ENCODE results near the gene RAB11A. TPM values are rescaled to one million over a fixed set of nuclear protein-coding genes. Genes with fewer than 3 reads are reported as not detected.

Gene RAB11A
- total RNA-seq, 2 donors from 2014 or later: 178 to 223 TPM

DNA sequence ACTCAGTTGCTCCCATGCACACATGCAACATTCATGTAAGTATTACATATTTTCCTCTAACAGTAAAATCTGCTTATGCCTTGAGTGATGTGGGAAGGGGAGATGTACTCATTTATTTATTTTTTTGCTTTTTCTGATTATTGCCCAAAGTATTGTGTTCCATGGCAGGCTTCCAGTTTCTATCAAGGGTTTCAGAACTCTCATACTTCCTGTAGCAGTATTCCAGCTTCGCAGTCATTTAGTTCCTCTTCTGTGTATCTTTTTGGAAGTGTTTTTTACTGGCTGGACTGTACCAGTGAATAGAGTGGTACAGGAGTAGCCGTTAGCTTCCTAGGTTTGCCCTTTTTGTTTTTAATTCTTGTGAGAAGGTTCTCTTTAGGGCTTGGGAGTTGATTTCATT, 26.9 kb downstream of the RAB11A start:
- no peak for TF ChIP-seq POLR2AphosphoS5 (IDR thresholded peaks at IDR 0.05)
- TF ChIP-seq, protein P1, sequence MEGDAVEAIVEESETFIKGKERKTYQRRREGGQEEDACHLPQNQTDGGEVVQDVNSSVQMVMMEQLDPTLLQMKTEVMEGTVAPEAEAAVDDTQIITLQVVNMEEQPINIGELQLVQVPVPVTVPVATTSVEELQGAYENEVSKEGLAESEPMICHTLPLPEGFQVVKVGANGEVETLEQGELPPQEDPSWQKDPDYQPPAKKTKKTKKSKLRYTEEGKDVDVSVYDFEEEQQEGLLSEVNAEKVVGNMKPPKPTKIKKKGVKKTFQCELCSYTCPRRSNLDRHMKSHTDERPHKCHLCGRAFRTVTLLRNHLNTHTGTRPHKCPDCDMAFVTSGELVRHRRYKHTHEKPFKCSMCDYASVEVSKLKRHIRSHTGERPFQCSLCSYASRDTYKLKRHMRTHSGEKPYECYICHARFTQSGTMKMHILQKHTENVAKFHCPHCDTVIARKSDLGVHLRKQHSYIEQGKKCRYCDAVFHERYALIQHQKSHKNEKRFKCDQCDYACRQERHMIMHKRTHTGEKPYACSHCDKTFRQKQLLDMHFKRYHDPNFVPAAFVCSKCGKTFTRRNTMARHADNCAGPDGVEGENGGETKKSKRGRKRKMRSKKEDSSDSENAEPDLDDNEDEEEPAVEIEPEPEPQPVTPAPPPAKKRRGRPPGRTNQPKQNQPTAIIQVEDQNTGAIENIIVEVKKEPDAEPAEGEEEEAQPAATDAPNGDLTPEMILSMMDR (IDR thresholded peaks at IDR 0.05): no peak
- TF ChIP-seq POLR2A (IDR thresholded peaks at IDR 0.05): no peak
- WGBS: 74% methylated on average over 2 of the region's 2 CpGs
- H3K36me3 ChIP-seq: no peaks in the 10 kb centered on the region

DNA sequence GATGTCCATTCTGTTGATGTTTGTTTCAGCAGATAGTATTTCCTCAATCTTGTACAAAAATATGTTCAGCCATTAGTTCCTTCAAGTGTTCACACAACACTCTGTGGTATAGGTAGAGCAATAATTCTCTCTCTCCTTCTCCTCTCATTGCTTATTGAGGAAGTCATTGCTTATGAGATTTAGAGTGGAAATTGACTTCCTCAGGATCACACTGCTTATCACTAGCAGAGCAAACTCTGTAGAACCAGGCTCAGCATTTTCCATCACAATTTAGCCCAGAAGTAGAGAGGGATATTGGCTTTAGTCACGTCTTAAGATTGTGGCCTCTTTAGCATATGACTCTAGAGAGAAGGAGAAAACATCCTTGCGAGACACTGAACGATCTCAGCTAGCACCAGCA, 31.2 kb downstream of the RAB11A start:
- intact Hi-C loops (cut with DNase I): no loop called here
- no peaks in the 10 kb centered on the region for H3K27me3 ChIP-seq (replicated peaks; ENCODE audit: insufficient read depth)
- 90% methylated on average over 3 of the region's 3 CpGs for WGBS
- no peaks in the 10 kb centered on the region for H3K36me3 ChIP-seq
- no peak overlapping the region for H3K4me3 ChIP-seq
- TF ChIP-seq POLR2AphosphoS5 (IDR thresholded peaks at IDR 0.05) (no peak), POLR2A (IDR thresholded peaks at IDR 0.05) (no peak)
- TF ChIP-seq, protein P1 (IDR thresholded peaks at IDR 0.05): no peak
- no peak for DNase-seq (ENCODE audit: low spot score)
- H3K4me1 ChIP-seq (replicated peaks): no peaks in the 10 kb centered on the region
- H3K27ac ChIP-seq: no peak overlapping the region
- no peaks in the 10 kb centered on the region for H3K9me3 ChIP-seq

More for the DNA sequence above, 26.9 kb downstream of the RAB11A start:
- no peak overlapping the region for H3K4me3 ChIP-seq
- no peaks in the 10 kb centered on the region for H3K27me3 ChIP-seq (replicated peaks; ENCODE audit: insufficient read depth)
- DNase-seq (ENCODE audit: low spot score): no peak
- no peaks in the 10 kb centered on the region for H3K9me3 ChIP-seq
- H3K4me1 ChIP-seq (replicated peaks): no peaks in the 10 kb centered on the region
- no peak overlapping the region for H3K27ac ChIP-seq
- intact Hi-C loops (cut with DNase I): no loop called here

DNA sequence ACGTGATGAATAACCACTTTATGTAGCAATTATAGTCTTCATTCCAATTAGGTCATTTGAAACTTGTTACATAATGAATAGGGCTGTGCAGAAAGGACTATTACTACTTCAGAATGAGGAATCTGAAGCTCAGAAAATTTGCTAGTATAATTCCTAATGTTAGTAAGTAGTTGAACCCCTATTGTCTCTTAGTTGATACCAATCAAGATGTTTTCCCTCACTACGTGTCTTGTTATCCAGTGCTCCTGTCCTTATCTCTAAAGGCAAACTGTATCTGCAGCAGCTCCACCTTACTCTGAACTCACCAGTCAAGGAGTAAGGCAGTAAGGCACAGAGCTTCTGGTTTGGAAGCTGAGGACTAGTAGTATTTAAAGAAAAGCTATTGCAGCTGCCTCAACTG, 32.0 kb downstream of the RAB11A start:
- Histone ChIP-seq H3K4me1 (replicated peaks) (no peaks in the 10 kb centered on the region), H3K36me3 (no peaks in the 10 kb centered on the region), H3K9me3 (no peaks in the 10 kb centered on the region), H3K27me3 (replicated peaks; ENCODE audit: insufficient read depth) (no peaks in the 10 kb centered on the region), H3K27ac (no peak overlapping the region), H3K4me3 (no peak overlapping the region)
- intact Hi-C loops (cut with DNase I): no loop called here
- DNase-seq (ENCODE audit: low spot score): no peak
- WGBS: 67% methylated on average over 2 of the region's 2 CpGs
- TF ChIP-seq POLR2AphosphoS5 (IDR thresholded peaks at IDR 0.05): no peak
- no peak for TF ChIP-seq POLR2A (IDR thresholded peaks at IDR 0.05)
- TF ChIP-seq, protein P1 (IDR thresholded peaks at IDR 0.05): no peak

DNA sequence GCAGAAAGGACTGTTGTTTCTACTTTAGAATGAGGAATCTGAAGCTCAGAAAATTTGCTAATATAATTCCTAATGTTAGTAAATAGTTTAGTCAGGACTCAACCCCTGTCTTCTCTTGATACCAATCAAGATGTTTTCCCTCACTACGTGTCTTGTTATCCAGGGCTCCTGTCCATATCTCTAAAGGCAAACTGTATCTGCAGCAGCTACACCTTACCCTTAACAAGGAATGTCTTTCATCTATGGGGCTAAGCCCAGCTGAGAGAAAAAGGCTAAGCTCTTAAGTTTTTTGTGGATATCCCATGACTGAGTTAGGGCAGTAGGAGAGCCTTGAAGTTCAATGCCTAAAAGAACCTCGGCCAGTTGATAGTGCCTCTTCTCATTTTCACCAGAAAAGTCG, 32.5 kb downstream of the RAB11A start:
- intact Hi-C loops (cut with DNase I): no loop called here

DNA sequence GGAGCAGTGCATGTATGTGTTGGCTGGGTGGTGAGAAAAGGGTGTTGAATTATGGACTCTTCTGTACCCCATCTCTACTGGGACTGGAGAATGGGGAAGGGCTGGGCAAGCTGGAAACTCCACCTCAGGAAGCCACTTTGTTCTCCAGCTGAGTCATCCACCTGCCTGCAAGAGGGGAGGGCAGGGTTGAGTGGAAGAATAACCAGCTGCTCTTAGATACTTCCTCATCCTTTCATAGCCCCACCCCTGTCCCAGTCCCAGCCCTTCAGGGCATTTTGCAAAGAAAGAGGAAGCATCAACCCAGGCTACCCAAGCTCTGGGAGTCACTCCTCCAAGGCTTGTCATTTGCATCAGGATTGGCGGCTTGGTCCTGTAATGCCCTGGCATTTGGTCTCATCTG, 33.1 kb downstream of the RAB11A start:
- no peak overlapping the region for H3K4me3 ChIP-seq
- TF ChIP-seq POLR2AphosphoS5 (IDR thresholded peaks at IDR 0.05): no peak
- TF ChIP-seq, protein P1 (IDR thresholded peaks at IDR 0.05): no peak
- TF ChIP-seq POLR2A (IDR thresholded peaks at IDR 0.05): no peak
- no peaks in the 10 kb centered on the region for H3K4me1 ChIP-seq (replicated peaks)
- peak; percentile 10 for DNase-seq (ENCODE audit: low spot score)
- no peaks in the 10 kb centered on the region for H3K27me3 ChIP-seq (replicated peaks; ENCODE audit: insufficient read depth)
- no peaks in the 10 kb centered on the region for H3K36me3 ChIP-seq
- WGBS: 79% methylated on average over 1 of the region's 1 CpG
- intact Hi-C loops (cut with DNase I): no loop called here
- no peak overlapping the region for H3K27ac ChIP-seq
- H3K9me3 ChIP-seq: no peaks in the 10 kb centered on the region

More for the DNA sequence above, 32.5 kb downstream of the RAB11A start:
- no peak for DNase-seq (ENCODE audit: low spot score)
- no peak for TF ChIP-seq POLR2AphosphoS5 (IDR thresholded peaks at IDR 0.05)
- TF ChIP-seq, protein P1 (IDR thresholded peaks at IDR 0.05): no peak
- TF ChIP-seq POLR2A (IDR thresholded peaks at IDR 0.05): no peak
- Histone ChIP-seq H3K9me3 (no peaks in the 10 kb centered on the region), H3K4me3 (no peak overlapping the region), H3K36me3 (no peaks in the 10 kb centered on the region), H3K4me1 (replicated peaks) (no peaks in the 10 kb centered on the region), H3K27ac (no peak overlapping the region), H3K27me3 (replicated peaks; ENCODE audit: insufficient read depth) (no peaks in the 10 kb centered on the region)
- 96% methylated on average over 3 of the region's 3 CpGs for WGBS

Data from prostate gland (tissue), 2 donors.